Endothelial cell of umbilical vein (primary cell): ENCODE data around the gene MAST4.

ENCODE experiments used
- EZH2 ChIP-seq: IDR thresholded peaks from 2 replicates; pipeline ENCODE4 v1.6.1; 2012; ENCODE audit warnings: borderline replicate concordance, low read depth, mild to moderate bottlenecking, moderate library complexity, low read length, inconsistent platforms; ENCODE audit not compliant: severe bottlenecking
- GATA2 ChIP-seq: IDR thresholded peaks from 2 replicates; pipeline ENCODE4 v1.7.0; 2011; ENCODE audit warnings: low read depth, mild to moderate bottlenecking, moderate library complexity, mixed read lengths, low read length; ENCODE audit not compliant: insufficient read length, insufficient read depth
- POLR2A ChIP-seq: IDR thresholded peaks from 2 replicates; pipeline ENCODE4 v1.6.1; 2012; ENCODE audit warnings: low read depth, mild to moderate bottlenecking, control low read depth, low read length
- TF ChIP-seq, protein P1 (sequence below): IDR thresholded peaks from 2 replicates; pipeline ENCODE4 v1.6.1; 2011; ENCODE audit not compliant: insufficient read depth, insufficient read length
- TF ChIP-seq, protein P2 (sequence below), 2 donors: IDR thresholded peaks; 1 replicate in 1 of 2; 2 replicates in 1 of 2; pipeline ENCODE4 v1.5.1; 2011; ENCODE audit warnings: low read length in 2 of 2, mild to moderate bottlenecking in 2 of 2, moderate library complexity in 2 of 2, control low read depth in 1 of 2, inconsistent platforms in 1 of 2, low read depth in 1 of 2; ENCODE audit not compliant: insufficient read depth in 1 of 2; ENCODE audit errors: extremely low read depth in 1 of 2

DNA sequence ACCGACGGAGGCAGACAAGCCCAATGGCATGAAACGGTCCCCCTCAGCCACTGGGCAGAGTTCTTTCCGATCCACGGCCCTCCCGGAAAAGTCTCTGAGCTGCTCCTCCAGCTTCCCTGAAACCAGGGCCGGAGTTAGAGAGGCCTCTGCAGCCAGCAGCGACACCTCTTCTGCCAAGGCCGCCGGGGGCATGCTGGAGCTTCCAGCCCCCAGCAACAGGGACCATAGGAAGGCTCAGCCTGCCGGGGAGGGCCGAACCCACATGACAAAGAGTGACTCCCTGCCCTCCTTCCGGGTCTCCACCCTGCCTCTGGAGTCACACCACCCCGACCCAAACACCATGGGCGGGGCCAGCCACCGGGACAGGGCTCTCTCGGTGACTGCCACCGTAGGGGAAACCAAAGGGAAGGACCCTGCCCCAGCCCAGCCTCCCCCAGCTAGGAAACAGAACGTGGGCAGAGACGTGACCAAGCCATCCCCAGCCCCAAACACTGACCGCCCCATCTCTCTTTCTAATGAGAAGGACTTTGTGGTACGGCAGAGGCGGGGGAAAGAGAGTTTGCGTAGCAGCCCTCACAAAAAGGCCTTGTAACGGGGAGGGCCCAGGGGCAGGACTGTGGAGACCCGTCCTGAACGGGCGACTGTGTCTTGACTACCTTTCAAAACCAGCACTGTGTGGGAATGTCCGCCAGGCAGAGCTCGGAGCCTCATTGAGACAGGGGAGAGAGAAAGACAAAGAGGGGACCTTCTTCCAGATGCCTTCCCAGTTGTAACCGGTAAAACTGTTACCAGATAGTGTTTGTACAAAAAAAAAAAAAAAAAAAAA, 570.5 kb downstream of the MAST4 start:
- TF ChIP-seq, protein P1, sequence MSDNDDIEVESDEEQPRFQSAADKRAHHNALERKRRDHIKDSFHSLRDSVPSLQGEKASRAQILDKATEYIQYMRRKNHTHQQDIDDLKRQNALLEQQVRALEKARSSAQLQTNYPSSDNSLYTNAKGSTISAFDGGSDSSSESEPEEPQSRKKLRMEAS = no peak
- TF ChIP-seq, protein P2, sequence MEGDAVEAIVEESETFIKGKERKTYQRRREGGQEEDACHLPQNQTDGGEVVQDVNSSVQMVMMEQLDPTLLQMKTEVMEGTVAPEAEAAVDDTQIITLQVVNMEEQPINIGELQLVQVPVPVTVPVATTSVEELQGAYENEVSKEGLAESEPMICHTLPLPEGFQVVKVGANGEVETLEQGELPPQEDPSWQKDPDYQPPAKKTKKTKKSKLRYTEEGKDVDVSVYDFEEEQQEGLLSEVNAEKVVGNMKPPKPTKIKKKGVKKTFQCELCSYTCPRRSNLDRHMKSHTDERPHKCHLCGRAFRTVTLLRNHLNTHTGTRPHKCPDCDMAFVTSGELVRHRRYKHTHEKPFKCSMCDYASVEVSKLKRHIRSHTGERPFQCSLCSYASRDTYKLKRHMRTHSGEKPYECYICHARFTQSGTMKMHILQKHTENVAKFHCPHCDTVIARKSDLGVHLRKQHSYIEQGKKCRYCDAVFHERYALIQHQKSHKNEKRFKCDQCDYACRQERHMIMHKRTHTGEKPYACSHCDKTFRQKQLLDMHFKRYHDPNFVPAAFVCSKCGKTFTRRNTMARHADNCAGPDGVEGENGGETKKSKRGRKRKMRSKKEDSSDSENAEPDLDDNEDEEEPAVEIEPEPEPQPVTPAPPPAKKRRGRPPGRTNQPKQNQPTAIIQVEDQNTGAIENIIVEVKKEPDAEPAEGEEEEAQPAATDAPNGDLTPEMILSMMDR (IDR thresholded peaks at IDR 0.05; ENCODE audit: extremely low read depth in 1 of 2, insufficient read depth in 1 of 2, low read depth in 1 of 2, low read length in 2 of 2) = no peak
- no peak for TF ChIP-seq POLR2A
- TF ChIP-seq GATA2 = no peak
- TF ChIP-seq EZH2 = no peak
